GM23338 (cell line): ENCODE results near the gene IGFLR1. TPM values are rescaled to one million over a fixed set of nuclear protein-coding genes. Genes with fewer than 3 reads are reported as not detected.

Experiments used
- ATAC-seq: fragments of 200-7000 bp; cut with Tn5 transposase; 3 replicates; pipeline ENCODE4 v1.9.1; 2020
- DNase-seq: peaks from one replicate; pipeline ENCODE4 v3.0.0-alpha.2; 2015; ENCODE audit warnings: low spot score
- H2AFZ ChIP-seq: fragments of 200-600 bp; sonication (generic); 2 replicates; pipeline ENCODE4 v1.8.0; 2016; ENCODE audit warnings: antibody characterized with exemption, mild to moderate bottlenecking, moderate library complexity
- H3F3A ChIP-seq: fragments of 200-600 bp; sonication (generic); replicated peaks from 2 replicates; pipeline ENCODE4 v1.8.0; 2017; ENCODE audit warnings: antibody characterized with exemption, mixed run types, low read depth
- H3K27ac ChIP-seq: fragments of 200-600 bp; sonication (generic); 2 replicates; pipeline ENCODE4 v1.6.1; 2016; ENCODE audit warnings: low read depth
- H3K27me3 ChIP-seq: fragments of 200-600 bp; sonication (generic); 2 replicates; pipeline ENCODE4 v1.8.0; 2016; ENCODE audit warnings: mild to moderate bottlenecking, mixed run types, moderate library complexity; ENCODE audit not compliant: insufficient read depth
- H3K36me3 ChIP-seq: fragments of 200-600 bp; sonication (generic); 2 replicates; pipeline ENCODE4 v1.8.0; 2016; ENCODE audit warnings: mild to moderate bottlenecking; ENCODE audit not compliant: insufficient read depth
- H3K4me1 ChIP-seq: fragments of 200-600 bp; sonication (generic); 2 replicates; pipeline ENCODE4 v1.8.0; 2016; ENCODE audit warnings: mild to moderate bottlenecking, moderate library complexity; ENCODE audit not compliant: insufficient read depth
- H3K4me2 ChIP-seq: fragments of 200-600 bp; sonication (generic); 2 replicates; pipeline ENCODE4 v1.7.1; 2017; ENCODE audit warnings: mixed run types
- H3K4me3 ChIP-seq: fragments of 200-600 bp; sonication (generic); 2 replicates; pipeline ENCODE4 v1.6.1; 2016; ENCODE audit warnings: mixed run types
- H3K79me2 ChIP-seq: fragments of 200-600 bp; sonication (generic); replicated peaks from 2 replicates; pipeline ENCODE4 v1.8.0; 2017; ENCODE audit warnings: mild to moderate bottlenecking; ENCODE audit not compliant: insufficient read depth
- H3K9me2 ChIP-seq: fragments of 200-600 bp; sonication (generic); 2 replicates; pipeline ENCODE4 v1.8.0; 2017; ENCODE audit not compliant: insufficient read depth
- H4K20me1 ChIP-seq: fragments of 200-600 bp; sonication (generic); replicated peaks from 2 replicates; pipeline ENCODE4 v1.8.0; 2017; ENCODE audit warnings: mild to moderate bottlenecking; ENCODE audit not compliant: insufficient read depth
- H3K27ac Mint-ChIP-seq: 2 replicates; pipeline ENCODE4 v1.8.0; 2020; ENCODE audit warnings: inconsistent platforms, mild to moderate bottlenecking, moderate library complexity, mixed read lengths
- H3K27me3 Mint-ChIP-seq: 3 replicates; pipeline ENCODE4 v1.8.0; 2022; ENCODE audit warnings: low read depth, mild to moderate bottlenecking, moderate library complexity, mixed read lengths, inconsistent platforms; ENCODE audit not compliant: insufficient read depth, poor library complexity
- H3K36me3 Mint-ChIP-seq: 3 replicates; pipeline ENCODE4 v1.8.0; 2021; ENCODE audit warnings: low read depth, mild to moderate bottlenecking, inconsistent platforms, moderate library complexity, mixed read lengths
- H3K4me1 Mint-ChIP-seq: 3 replicates; pipeline ENCODE4 v1.8.0; 2020; ENCODE audit warnings: mild to moderate bottlenecking, inconsistent platforms, mixed read lengths
- H3K4me3 Mint-ChIP-seq: 3 replicates; pipeline ENCODE4 v1.8.0; 2021; ENCODE audit warnings: moderate library complexity, mild to moderate bottlenecking, inconsistent platforms, mixed read lengths
- H3K9me3 Mint-ChIP-seq: 3 replicates; pipeline ENCODE4 v1.8.0; 2020; ENCODE audit warnings: moderate library complexity, mild to moderate bottlenecking, inconsistent platforms, mixed read lengths
- CREB1 ChIP-seq: fragments of 250-450 bp; sonication (Bioruptor Pico); IDR thresholded peaks from 2 replicates; pipeline ENCODE4 v1.5.0; 2020; ENCODE audit warnings: low read depth, mild to moderate bottlenecking, moderate library complexity
- CTCF ChIP-seq, 2 experiments: fragments of 200-600 bp in 1 of 2; sonication (generic) in 1 of 2; conservative IDR thresholded peaks; 2 replicates each; pipeline versions ENCODE4 v1.5.1 to v1.6.1; 2016 to 2017; ENCODE audit warnings: antibody characterized with exemption in 2 of 2, low read depth in 2 of 2, mild to moderate bottlenecking in 2 of 2, moderate library complexity in 1 of 2
- ETS1 ChIP-seq: IDR thresholded peaks from 2 replicates; pipeline ENCODE4 v1.6.1; 2016; ENCODE audit warnings: antibody characterized with exemption
- EZH2 ChIP-seq: fragments of 200-600 bp; sonication (generic); IDR thresholded peaks from one replicate; pipeline ENCODE4 v1.8.0; 2017; ENCODE audit warnings: antibody characterized with exemption, mild to moderate bottlenecking, low read depth; ENCODE audit not compliant: unreplicated experiment
- EZH2phosphoT487 ChIP-seq: fragments of 200-600 bp; sonication (generic); IDR thresholded peaks from one replicate; pipeline ENCODE4 v1.8.1; 2018; ENCODE audit warnings: antibody characterized with exemption; ENCODE audit not compliant: unreplicated experiment
- JUNB ChIP-seq: IDR thresholded peaks from one replicate; pipeline ENCODE4 v1.6.1; 2016; ENCODE audit warnings: antibody characterized with exemption; ENCODE audit not compliant: unreplicated experiment
- NANOG ChIP-seq: IDR thresholded peaks from 2 replicates; pipeline ENCODE4 v1.6.1; 2016; ENCODE audit warnings: antibody characterized with exemption, borderline replicate concordance
- POLR2AphosphoS5 ChIP-seq: IDR thresholded peaks from 2 replicates; pipeline ENCODE4 v1.6.1; 2016; ENCODE audit warnings: antibody characterized with exemption, low read depth
- REST ChIP-seq: IDR thresholded peaks from one replicate; pipeline ENCODE4 v1.6.1; 2018; ENCODE audit warnings: antibody characterized with exemption; ENCODE audit not compliant: unreplicated experiment
- STAT1 ChIP-seq: IDR thresholded peaks from one replicate; pipeline ENCODE4 v1.6.1; 2016; ENCODE audit warnings: antibody characterized with exemption; ENCODE audit not compliant: unreplicated experiment
- ZNF114 ChIP-seq: fragments of 250-450 bp; sonication (Bioruptor Pico); IDR thresholded peaks from 2 replicates; pipeline ENCODE4 v1.5.0; 2020; ENCODE audit warnings: mild to moderate bottlenecking, moderate library complexity
- ZNF331 ChIP-seq: fragments of 250-450 bp; sonication (Bioruptor Pico); IDR thresholded peaks from 2 replicates; pipeline ENCODE4 v1.5.0; 2020; ENCODE audit warnings: low read depth, mild to moderate bottlenecking, moderate library complexity
- ZNF462 ChIP-seq: fragments of 250-450 bp; sonication (Bioruptor Pico); IDR thresholded peaks from 2 replicates; pipeline ENCODE4 v1.5.0; 2020; ENCODE audit warnings: mild to moderate bottlenecking, moderate library complexity
- polyA plus RNA-seq: library from polyadenylated mRNA; unstranded; fragments of >200 nt; fragmentation: Nextera tagmentation; extraction: Ambion mirVana; gene quantifications from 2 replicates; pipeline ENCODE4 v1.2.1, GENCODE V29; 2016
- total RNA-seq: library from RNA; depleted of rRNA; stranded (reverse); fragments of >200 nt; shearing (Covaris generic); gene quantifications from 2 replicates; pipeline ENCODE4 v1.2.3, GENCODE V29; 2014

Gene IGFLR1
- total and polyA plus RNA-seq, 2 experiments from 2014 or later: 14.4 to 17.8 TPM

GRCh38 chr19:35733180-35734125, 8.8 kb downstream of the IGFLR1 start:
- no peaks in the 10 kb centered on the region for H3K27me3 ChIP-seq
- Mint-ChIP-seq H3K4me1 (no peaks in the 10 kb centered on the region), H3K4me3 (no peak overlapping the region), H3K36me3 (peaks cover 75% of the 10 kb centered on the region), H3K27me3 (peaks cover 10% of the 10 kb centered on the region), H3K9me3 (no peaks in the 10 kb centered on the region; the same call in 2 of the 3 replicates), H3K27ac (no peak overlapping the region)
- no peaks in the 10 kb centered on the region for H3K9me2 ChIP-seq
- H3K36me3 ChIP-seq: peaks cover 11% of the 10 kb centered on the region; the same call in 1 of the 2 replicates
- ATAC-seq (no peak), DNase-seq (no peak)
- TF ChIP-seq POLR2AphosphoS5: no peak
- TF ChIP-seq ZNF114 (CRISPR knock-in tag): no peak
- no peak for TF ChIP-seq ZNF462
- no peak for TF ChIP-seq JUNB
- no peak for TF ChIP-seq EZH2
- no peak for TF ChIP-seq ZNF331 (CRISPR knock-in tag)
- TF ChIP-seq CREB1 (CRISPR knock-in tag): no peak
- no peak for TF ChIP-seq NANOG
- no peak for TF ChIP-seq STAT1
- TF ChIP-seq REST: no peak
- no peak for TF ChIP-seq CTCF (conservative IDR thresholded peaks at IDR 0.05; ENCODE audit: low read depth in 2 of 2)
- no peak for TF ChIP-seq ETS1
- no peak for TF ChIP-seq EZH2phosphoT487
- no peak overlapping the region for H3K4me2 ChIP-seq
- H3F3A ChIP-seq: no peaks in the 10 kb centered on the region
- no peaks in the 10 kb centered on the region; the same call in 1 of the 2 replicates for H4K20me1 ChIP-seq
- H3K4me3 ChIP-seq: no peak overlapping the region
- H3K4me1 ChIP-seq: no peaks in the 10 kb centered on the region
- H2AFZ ChIP-seq: no peak overlapping the region
- H3K27ac ChIP-seq: no peak overlapping the region
- H3K79me2 ChIP-seq: no peaks in the 10 kb centered on the region
